Measurements from ENCODE around the gene BSG.

DNA sequence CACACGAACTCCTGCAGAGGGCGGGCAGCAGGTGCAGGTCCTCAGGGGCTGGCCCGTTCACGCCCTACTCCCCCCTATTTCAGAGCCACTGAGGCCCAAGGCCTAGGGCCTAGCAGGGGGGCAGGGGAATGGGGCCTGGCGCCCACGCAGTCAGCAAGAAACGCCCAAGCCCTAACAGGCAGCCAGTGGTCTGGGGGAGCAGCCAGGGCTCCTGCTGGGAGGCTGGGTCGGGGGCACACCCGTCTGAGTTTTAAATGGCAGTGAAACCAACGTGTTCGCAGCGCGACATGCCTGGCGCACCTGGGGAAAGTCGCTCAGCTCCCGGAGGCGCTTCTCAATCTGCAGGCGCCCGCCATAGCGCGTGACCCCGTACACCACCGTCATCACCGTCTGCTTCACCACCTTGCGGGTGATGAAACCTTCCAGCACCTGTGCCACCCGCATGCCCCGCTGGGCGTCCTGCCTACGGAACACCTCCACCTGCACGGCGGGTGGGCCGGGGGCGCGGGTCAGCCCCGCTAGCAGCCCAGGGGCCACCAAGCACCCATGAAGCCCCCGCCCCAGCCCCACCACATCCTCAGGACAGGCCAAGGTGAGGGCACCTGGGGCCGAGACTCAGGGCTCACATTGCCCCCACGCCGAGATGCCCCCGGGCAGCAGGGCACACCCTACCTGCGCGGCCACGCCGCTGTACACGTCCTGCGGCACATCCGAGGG lies 47.0 kb downstream of the BSG start:
- TF ChIP-seq, protein P1, sequence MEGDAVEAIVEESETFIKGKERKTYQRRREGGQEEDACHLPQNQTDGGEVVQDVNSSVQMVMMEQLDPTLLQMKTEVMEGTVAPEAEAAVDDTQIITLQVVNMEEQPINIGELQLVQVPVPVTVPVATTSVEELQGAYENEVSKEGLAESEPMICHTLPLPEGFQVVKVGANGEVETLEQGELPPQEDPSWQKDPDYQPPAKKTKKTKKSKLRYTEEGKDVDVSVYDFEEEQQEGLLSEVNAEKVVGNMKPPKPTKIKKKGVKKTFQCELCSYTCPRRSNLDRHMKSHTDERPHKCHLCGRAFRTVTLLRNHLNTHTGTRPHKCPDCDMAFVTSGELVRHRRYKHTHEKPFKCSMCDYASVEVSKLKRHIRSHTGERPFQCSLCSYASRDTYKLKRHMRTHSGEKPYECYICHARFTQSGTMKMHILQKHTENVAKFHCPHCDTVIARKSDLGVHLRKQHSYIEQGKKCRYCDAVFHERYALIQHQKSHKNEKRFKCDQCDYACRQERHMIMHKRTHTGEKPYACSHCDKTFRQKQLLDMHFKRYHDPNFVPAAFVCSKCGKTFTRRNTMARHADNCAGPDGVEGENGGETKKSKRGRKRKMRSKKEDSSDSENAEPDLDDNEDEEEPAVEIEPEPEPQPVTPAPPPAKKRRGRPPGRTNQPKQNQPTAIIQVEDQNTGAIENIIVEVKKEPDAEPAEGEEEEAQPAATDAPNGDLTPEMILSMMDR (IDR thresholded peaks at IDR 0.05), result no peak
- TF ChIP-seq RFX5 (IDR thresholded peaks at IDR 0.05) (no peak), TP53 (CRISPR knock-in tag; IDR thresholded peaks at IDR 0.05) (no peak), ZFP36 (IDR thresholded peaks at IDR 0.05; ENCODE audit: borderline replicate concordance, partially characterized antibody) (no peak), JUN (IDR thresholded peaks at IDR 0.05) (no peak), POLR2A (IDR thresholded peaks at IDR 0.05; ENCODE audit: low read length) (no peak), SMC3 (IDR thresholded peaks at IDR 0.05) (no peak), REST (IDR thresholded peaks at IDR 0.05) (no peak), E2F6 (IDR thresholded peaks at IDR 0.05; ENCODE audit: borderline replicate concordance, low read depth) (no peak)
- TF ChIP-seq, protein P2, sequence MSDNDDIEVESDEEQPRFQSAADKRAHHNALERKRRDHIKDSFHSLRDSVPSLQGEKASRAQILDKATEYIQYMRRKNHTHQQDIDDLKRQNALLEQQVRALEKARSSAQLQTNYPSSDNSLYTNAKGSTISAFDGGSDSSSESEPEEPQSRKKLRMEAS (IDR thresholded peaks at IDR 0.05), result no peak

All from A549 (cell line).